ENCODE results near the gene PTP4A1. TPM values are rescaled to one million over a fixed set of nuclear protein-coding genes. Genes with fewer than 3 reads are reported as not detected.

Gene PTP4A1
- total RNA-seq, 2 donors from 2014 or later, result 37.2 to 42.6 TPM

- Histone ChIP-seq H3K36me3 (ENCODE audit: control insufficient read depth, insufficient read depth, low read length) (no peaks in the 10 kb centered on the region), H3K27me3 (ENCODE audit: control insufficient read depth, insufficient read depth, low read length, poor library complexity, severe bottlenecking) (peaks cover 72% of the 10 kb centered on the region), H3K9ac (ENCODE audit: extremely low read depth, low read length, poor library complexity, severe bottlenecking) (no peak overlapping the region), H3K4me3 (ENCODE audit: low read length) (no peak overlapping the region), H3K27ac (ENCODE audit: low read depth, low read length) (no peak overlapping the region), H3K9me3 (ENCODE audit: control insufficient read depth, low read length) (no peaks in the 10 kb centered on the region), H3K4me1 (ENCODE audit: control insufficient read depth, insufficient read depth, low read length) (no peaks in the 10 kb centered on the region)
- Mint-ChIP-seq H3K9me3 (no peaks in the 10 kb centered on the region), H3K4me3 (no peak overlapping the region), H3K27me3 (ENCODE audit: insufficient read depth) (peaks cover 62% of the 10 kb centered on the region), H3K4me1 (no peaks in the 10 kb centered on the region), H3K36me3 (ENCODE audit: low read depth) (no peaks in the 10 kb centered on the region), H3K27ac (no peak overlapping the region)
- WGBS, 2 experiments (ENCODE audit: insufficient coverage in 1 of 2, insufficient read length in 1 of 2), result 84 to 92% methylated on average over 1 of the region's 1 CpG
- TF ChIP-seq, protein P1, sequence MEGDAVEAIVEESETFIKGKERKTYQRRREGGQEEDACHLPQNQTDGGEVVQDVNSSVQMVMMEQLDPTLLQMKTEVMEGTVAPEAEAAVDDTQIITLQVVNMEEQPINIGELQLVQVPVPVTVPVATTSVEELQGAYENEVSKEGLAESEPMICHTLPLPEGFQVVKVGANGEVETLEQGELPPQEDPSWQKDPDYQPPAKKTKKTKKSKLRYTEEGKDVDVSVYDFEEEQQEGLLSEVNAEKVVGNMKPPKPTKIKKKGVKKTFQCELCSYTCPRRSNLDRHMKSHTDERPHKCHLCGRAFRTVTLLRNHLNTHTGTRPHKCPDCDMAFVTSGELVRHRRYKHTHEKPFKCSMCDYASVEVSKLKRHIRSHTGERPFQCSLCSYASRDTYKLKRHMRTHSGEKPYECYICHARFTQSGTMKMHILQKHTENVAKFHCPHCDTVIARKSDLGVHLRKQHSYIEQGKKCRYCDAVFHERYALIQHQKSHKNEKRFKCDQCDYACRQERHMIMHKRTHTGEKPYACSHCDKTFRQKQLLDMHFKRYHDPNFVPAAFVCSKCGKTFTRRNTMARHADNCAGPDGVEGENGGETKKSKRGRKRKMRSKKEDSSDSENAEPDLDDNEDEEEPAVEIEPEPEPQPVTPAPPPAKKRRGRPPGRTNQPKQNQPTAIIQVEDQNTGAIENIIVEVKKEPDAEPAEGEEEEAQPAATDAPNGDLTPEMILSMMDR (conservative IDR thresholded peaks at IDR 0.05), result no peak
- no peak for DNase-seq
Observed at GRCh38 chr6:63560801-63561287, 11.4 kb upstream of the PTP4A1 start.

- Histone ChIP-seq H3K4me1 (ENCODE audit: control insufficient read depth, insufficient read depth, low read length) (no peaks in the 10 kb centered on the region), H3K36me3 (ENCODE audit: control insufficient read depth, insufficient read depth, low read length) (no peaks in the 10 kb centered on the region), H3K9me3 (ENCODE audit: control insufficient read depth, low read length) (no peaks in the 10 kb centered on the region), H3K9ac (ENCODE audit: extremely low read depth, low read length, poor library complexity, severe bottlenecking) (no peak overlapping the region), H3K27ac (ENCODE audit: low read depth, low read length) (no peak overlapping the region), H3K27me3 (ENCODE audit: control insufficient read depth, insufficient read depth, low read length, poor library complexity, severe bottlenecking) (peaks cover 71% of the 10 kb centered on the region), H3K4me3 (ENCODE audit: low read length) (no peak overlapping the region)
- Mint-ChIP-seq H3K4me3 (no peak overlapping the region), H3K27me3 (ENCODE audit: insufficient read depth) (peaks cover 64% of the 10 kb centered on the region), H3K4me1 (no peaks in the 10 kb centered on the region), H3K9me3 (no peaks in the 10 kb centered on the region), H3K36me3 (ENCODE audit: low read depth) (no peaks in the 10 kb centered on the region), H3K27ac (no peak overlapping the region)
- 33 to 76% methylated on average over 1 to 2 of the region's 2 CpGs for WGBS, 2 experiments (ENCODE audit: insufficient coverage in 1 of 2, insufficient read length in 1 of 2)
- DNase-seq, result no peak
- TF ChIP-seq, protein P1 (conservative IDR thresholded peaks at IDR 0.05), result no peak
Observed at GRCh38 chr6:63561288-63561687, 11.0 kb upstream of the PTP4A1 start.

DNA sequence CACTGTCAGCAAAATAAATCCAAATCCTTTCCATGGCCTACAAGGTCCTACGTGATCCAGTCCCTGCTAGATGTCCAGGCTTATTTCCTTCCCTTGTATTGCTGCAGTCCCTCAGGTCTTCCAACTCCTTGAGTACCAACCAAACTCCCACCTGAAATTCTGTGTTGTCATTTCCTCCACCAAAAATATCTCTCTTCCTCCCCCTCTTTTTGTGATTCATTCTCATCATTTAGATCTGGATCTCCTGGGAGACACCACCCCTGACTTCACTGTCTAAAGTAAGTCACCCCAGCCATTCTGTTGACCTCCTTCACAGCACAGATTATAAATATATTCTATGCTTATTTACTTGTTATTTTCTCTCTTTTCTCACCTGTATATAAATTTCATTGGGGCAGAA lies 9.0 kb upstream of the PTP4A1 start:
- no peak overlapping the region for H3K27ac ChIP-seq (ENCODE audit: low read depth, low read length)
- peaks cover 68% of the 10 kb centered on the region for H3K27me3 ChIP-seq (ENCODE audit: control insufficient read depth, insufficient read depth, low read length, poor library complexity, severe bottlenecking)
- peaks cover 67% of the 10 kb centered on the region for H3K27me3 Mint-ChIP-seq (ENCODE audit: insufficient read depth)
- H3K9me3 Mint-ChIP-seq, result peaks cover 2% of the 10 kb centered on the region
- no peak overlapping the region for H3K4me3 Mint-ChIP-seq
- H3K9me3 ChIP-seq (ENCODE audit: control insufficient read depth, low read length), result peaks cover 11% of the 10 kb centered on the region
- no peak overlapping the region for H3K9ac ChIP-seq (ENCODE audit: extremely low read depth, low read length, poor library complexity, severe bottlenecking)
- no peak overlapping the region for H3K27ac Mint-ChIP-seq
- 91 to 100% methylated on average over 1 of the region's 1 CpG for WGBS, 2 experiments (ENCODE audit: insufficient coverage in 1 of 2, insufficient read length in 1 of 2)
- no peaks in the 10 kb centered on the region for H3K4me1 Mint-ChIP-seq
- no peak for DNase-seq
- no peak overlapping the region for H3K4me3 ChIP-seq (ENCODE audit: low read length)
- H3K36me3 ChIP-seq (ENCODE audit: control insufficient read depth, insufficient read depth, low read length), result no peaks in the 10 kb centered on the region
- TF ChIP-seq, protein P1 (conservative IDR thresholded peaks at IDR 0.05), result no peak
- no peaks in the 10 kb centered on the region for H3K36me3 Mint-ChIP-seq (ENCODE audit: low read depth)
- no peaks in the 10 kb centered on the region for H3K4me1 ChIP-seq (ENCODE audit: control insufficient read depth, insufficient read depth, low read length)

All from endodermal cell (in vitro differentiated cells).